Keratinocyte (primary cell): ENCODE data around the gene FAM78B. TPM values are rescaled to one million over a fixed set of nuclear protein-coding genes. Genes with fewer than 3 reads are reported as not detected.

Experiments
- DNase-seq: peaks from one replicate; pipeline ENCODE4 v3.0.0-alpha.2; 2011; ENCODE audit warnings: low read depth, missing footprints, low spot score
- FAIRE-seq: peaks from 2 replicates; lab custom pipeline; 2011; peaks lifted over from hg19 to GRCh38; lab: Jason Lieb, UNC
- H2AFZ ChIP-seq: 2 replicates; pipeline ENCODE4 v1.6.0; 2012; ENCODE audit warnings: low read length, control low read depth, inconsistent platforms; ENCODE audit not compliant: control insufficient read depth
- H3K27ac ChIP-seq: 2 replicates; pipeline ENCODE4 v1.5.1; 2011; ENCODE audit warnings: low read length; ENCODE audit not compliant: control insufficient read depth, insufficient read depth
- H3K27me3 ChIP-seq: 3 replicates; pipeline ENCODE4 v1.6.0; 2011; ENCODE audit warnings: low read length; ENCODE audit not compliant: control insufficient read depth, insufficient read depth; ENCODE audit errors: extremely low read depth
- H3K36me3 ChIP-seq, 2 experiments: 2 replicates in 1 of 2; 3 replicates in 1 of 2; pipeline ENCODE4 v1.5.1; 2011; ENCODE audit warnings: low read length in 2 of 2, mild to moderate bottlenecking in 1 of 2; ENCODE audit not compliant: control insufficient read depth in 2 of 2, insufficient read depth in 2 of 2; ENCODE audit errors: extremely low read depth in 1 of 2
- H3K4me1 ChIP-seq: 3 replicates; pipeline ENCODE4 v1.5.1; 2011; ENCODE audit warnings: low read length; ENCODE audit not compliant: control insufficient read depth, insufficient read depth; ENCODE audit errors: extremely low read depth
- H3K4me2 ChIP-seq: 3 replicates; pipeline ENCODE4 v1.6.0; 2011; ENCODE audit warnings: low read depth, low read length; ENCODE audit not compliant: control insufficient read depth, insufficient read depth; ENCODE audit errors: extremely low read depth
- H3K4me3 ChIP-seq, 3 experiments: fragments of 200-600 bp in 1 of 3; sonication (generic) in 1 of 3; 2 replicates in 2 of 3; 3 replicates in 1 of 3; pipeline ENCODE4 v1.5.1; 2011 to 2016; ENCODE audit warnings: low read length in 3 of 3, mild to moderate bottlenecking in 3 of 3, control low read depth in 2 of 3, inconsistent platforms in 1 of 3, low read depth in 1 of 3, mixed read lengths in 1 of 3, mixed run types in 1 of 3, moderate library complexity in 1 of 3; ENCODE audit not compliant: control insufficient read depth in 2 of 3, insufficient read depth in 2 of 3; ENCODE audit errors: extremely low read depth in 1 of 3
- H3K79me2 ChIP-seq: 2 replicates; pipeline ENCODE4 v1.6.0; 2012; ENCODE audit warnings: low read length; ENCODE audit not compliant: control insufficient read depth, insufficient read depth
- H3K9ac ChIP-seq: 3 replicates; pipeline ENCODE4 v1.6.0; 2011; ENCODE audit warnings: low read length; ENCODE audit not compliant: control insufficient read depth, insufficient read depth; ENCODE audit errors: extremely low read depth
- H3K9me1 ChIP-seq: 3 replicates; pipeline ENCODE4 v1.6.0; 2011; ENCODE audit warnings: low read length; ENCODE audit not compliant: control insufficient read depth, insufficient read depth; ENCODE audit errors: extremely low read depth
- H3K9me3 ChIP-seq: 2 replicates; pipeline ENCODE4 v1.5.1; 2012; ENCODE audit warnings: low read depth, low read length; ENCODE audit not compliant: control insufficient read depth
- H4K20me1 ChIP-seq: 3 replicates; pipeline ENCODE4 v1.6.0; 2011; ENCODE audit warnings: low read length; ENCODE audit not compliant: control insufficient read depth, insufficient read depth; ENCODE audit errors: extremely low read depth
- CTCF ChIP-seq, 3 experiments: IDR thresholded peaks in 1 of 3; conservative IDR thresholded peaks in 1 of 3; optimal IDR thresholded peaks in 1 of 3; 2 replicates in 2 of 3; 3 replicates in 1 of 3; pipeline versions ENCODE3 to v1.5.1; 2011; ENCODE audit warnings: low read length in 3 of 3, mild to moderate bottlenecking in 3 of 3, moderate library complexity in 2 of 3, control low read depth in 1 of 3, inconsistent platforms in 1 of 3; ENCODE audit not compliant: insufficient read depth in 2 of 3; ENCODE audit errors: extremely low read depth in 1 of 3
- EZH2 ChIP-seq: IDR thresholded peaks from one replicate; pipeline ENCODE4 v1.6.1; 2012; ENCODE audit warnings: inconsistent platforms, mild to moderate bottlenecking, low read length, moderate library complexity
- dilution Hi-C: fragments of 300-500 bp; cut with MboI; formaldehyde crosslinking; loops from one replicate; pipeline ENCODE4 v1.7.0; 2020; ENCODE audit warnings: low sequenced_read_pairs; ENCODE audit not compliant: extremely low pct_ligation_motif_present
- polyA plus RNA-seq, 5 experiments: library from polyadenylated mRNA; depleted of rRNA in 3 of 5; stranded (reverse) in 3 of 5; stranded (forward) in 1 of 5; unstranded in 1 of 5; fragments of >200 nt; gene quantifications; 1 replicate in 1 of 5; 2 replicates in 3 of 5; 3 replicates in 1 of 5; pipeline versions ENCODE4 v1.2.1 to v1.2.3, GENCODE V29; 2011 to 2012; ENCODE audit warnings: missing spikeins in 2 of 5, low read depth in 1 of 5, low replicate concordance in 1 of 5

FAM78B gene
- polyA plus RNA-seq, 1 donor (not counting 4 experiments of a cell fraction or from before 2014, with no cell fraction given) = 0.07 TPM

- Histone ChIP-seq H2AFZ (no peak overlapping the region), H3K9me3 (no peaks in the 10 kb centered on the region), H3K27me3 (no peaks in the 10 kb centered on the region), H3K79me2 (no peaks in the 10 kb centered on the region), H3K4me3 (no peak overlapping the region), H3K27ac (no peak overlapping the region), H3K4me2 (no peak overlapping the region), H3K4me1 (no peaks in the 10 kb centered on the region), H3K36me3 (no peaks in the 10 kb centered on the region), H4K20me1 (no peaks in the 10 kb centered on the region), H3K9ac (no peak overlapping the region), H3K9me1 (no peaks in the 10 kb centered on the region)
- dilution Hi-C loops = no loop called here
- FAIRE-seq (no peak), DNase-seq (no peak)
- TF ChIP-seq CTCF (optimal IDR thresholded peaks at IDR 0.05 in 1 of 3, IDR thresholded peaks at IDR 0.05 in 1 of 3, conservative IDR thresholded peaks at IDR 0.05 in 1 of 3; ENCODE audit: extremely low read depth in 1 of 3, insufficient read depth in 2 of 3, low read length in 3 of 3) (no peak), EZH2 (no peak)
Observed at GRCh38 chr1:166145499-166145898, 21.3 kb downstream of the FAM78B start.

- no peaks in the 10 kb centered on the region for H3K79me2 ChIP-seq
- FAIRE-seq (no peak), DNase-seq (no peak)
- no peaks in the 10 kb centered on the region for H3K27me3 ChIP-seq
- H4K20me1 ChIP-seq = no peaks in the 10 kb centered on the region
- no peak overlapping the region for H3K9ac ChIP-seq
- H3K36me3 ChIP-seq = no peaks in the 10 kb centered on the region
- H3K27ac ChIP-seq = no peak overlapping the region
- H3K4me2 ChIP-seq = no peak overlapping the region
- no peaks in the 10 kb centered on the region for H3K9me1 ChIP-seq
- TF ChIP-seq CTCF (optimal IDR thresholded peaks at IDR 0.05 in 1 of 3, IDR thresholded peaks at IDR 0.05 in 1 of 3, conservative IDR thresholded peaks at IDR 0.05 in 1 of 3; ENCODE audit: extremely low read depth in 1 of 3, insufficient read depth in 2 of 3, low read length in 3 of 3) = no peak
- H2AFZ ChIP-seq = no peak overlapping the region
- H3K4me3 ChIP-seq = no peak overlapping the region
- H3K4me1 ChIP-seq = no peaks in the 10 kb centered on the region
- H3K9me3 ChIP-seq = no peaks in the 10 kb centered on the region
- dilution Hi-C loops = no loop called here
Observed at GRCh38 chr1:166141969-166142368, 24.8 kb downstream of the FAM78B start.
